Stimulated activated CD4-positive, alpha-beta T cell treated with anti-CD3 and anti-CD28 coated beads, Interleukin-4, amount 100 ng/mL, for 1 hour (primary cell): ENCODE results near the gene TMPRSS4.

Experiments used
- DNase-seq: peaks from one replicate; pipeline ENCODE4 v3.0.0-alpha.2; 2020

The TMPRSS4 gene

DNA sequence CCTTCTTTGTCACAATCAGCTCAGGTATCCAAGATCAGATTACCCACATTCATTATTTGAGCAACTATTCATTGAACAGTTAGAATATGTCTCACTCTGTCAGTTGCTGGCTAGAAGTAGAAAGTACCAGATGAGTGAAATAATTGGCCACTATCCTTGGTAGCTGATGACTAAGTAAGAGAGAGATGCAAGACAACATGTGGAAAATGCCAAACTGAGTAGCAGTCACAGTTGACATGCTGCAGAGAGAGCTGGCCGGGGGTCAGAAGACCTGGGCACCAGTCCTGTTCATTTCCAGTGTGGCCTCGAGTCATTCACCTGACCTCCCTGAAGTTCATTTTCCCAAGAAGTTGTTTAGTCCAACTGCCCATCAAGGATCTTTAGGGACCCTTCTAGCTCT is 32.4 kb downstream of the TMPRSS4 start:
- DNase-seq: no peak

DNA sequence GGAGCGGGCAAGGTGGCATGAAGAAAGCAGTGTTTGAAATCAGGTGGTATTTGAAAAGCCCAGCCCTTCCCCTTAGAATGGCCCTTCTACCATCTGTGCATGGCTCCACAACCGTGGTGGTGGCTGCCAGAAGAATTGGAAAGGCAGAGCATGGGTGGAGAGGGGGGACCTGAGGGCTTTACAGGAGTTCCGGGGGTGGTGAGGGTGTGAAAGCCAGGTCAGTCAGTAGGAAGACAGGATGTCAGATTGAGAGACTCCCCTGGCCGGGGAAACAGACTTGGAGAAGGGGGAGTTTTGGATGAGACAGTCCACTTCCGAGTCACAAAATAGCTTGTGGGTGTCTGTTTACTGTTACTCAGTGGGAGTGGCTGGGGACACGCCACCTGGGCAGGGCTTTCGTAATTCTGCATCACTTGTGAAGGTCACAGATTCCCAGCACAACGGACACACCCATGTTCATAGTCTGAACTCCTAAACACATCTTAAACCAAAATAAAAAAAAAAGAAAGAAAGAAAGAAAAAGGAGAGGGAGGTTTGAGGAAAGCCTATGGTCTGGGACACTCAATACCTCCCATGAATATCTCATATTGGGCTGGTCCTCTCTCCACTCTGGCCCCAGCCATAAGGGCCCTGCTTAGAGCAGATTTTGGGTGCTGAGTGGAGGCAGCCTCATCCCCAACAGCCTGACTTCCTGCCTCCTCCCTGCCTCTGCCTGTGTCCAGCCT is 34.3 kb downstream of the TMPRSS4 start:
- DNase-seq: no peak

GRCh38 chr11:118111744-118112035 is 34.8 kb downstream of the TMPRSS4 start:
- no peak for DNase-seq

- no peak for DNase-seq
Measured at GRCh38 chr11:118112711-118113430, 36.0 kb downstream of the TMPRSS4 start.

DNA sequence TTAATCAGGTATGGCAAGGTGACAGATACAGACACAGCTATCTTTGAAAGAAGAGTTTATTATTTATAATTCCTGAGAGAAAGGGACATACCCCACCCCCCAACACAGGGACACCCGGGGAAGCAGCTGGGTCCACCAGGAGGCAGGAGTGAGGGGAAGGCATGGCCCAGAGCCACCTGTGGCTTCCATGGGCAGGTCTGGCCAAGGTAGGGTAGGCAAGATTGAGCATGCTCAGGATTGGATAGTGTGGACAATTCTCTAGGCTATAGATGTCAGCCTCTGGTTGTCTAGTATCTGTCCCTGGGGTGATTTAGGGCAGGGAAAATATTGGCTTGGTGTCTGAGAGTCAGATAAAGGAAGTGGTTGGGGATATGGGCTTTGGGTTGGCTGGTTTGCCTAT is 37.4 kb downstream of the TMPRSS4 start:
- DNase-seq: no peak

DNA sequence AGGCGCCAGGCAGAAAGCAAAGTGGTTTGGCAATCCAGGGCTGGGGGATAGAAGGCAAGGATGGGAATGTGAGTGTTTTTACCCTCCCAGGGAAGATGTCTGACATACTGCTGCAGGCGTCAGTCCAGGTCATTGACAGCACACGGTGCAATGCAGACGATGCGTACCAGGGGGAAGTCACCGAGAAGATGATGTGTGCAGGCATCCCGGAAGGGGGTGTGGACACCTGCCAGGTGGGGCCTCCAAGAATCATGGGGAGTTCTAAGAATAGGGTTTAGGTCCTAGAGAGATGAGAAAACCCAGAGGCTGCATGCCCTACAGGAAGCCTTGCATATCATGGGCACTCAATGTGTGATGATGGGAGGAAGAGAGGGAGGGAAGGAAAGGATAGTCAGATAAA is 38.2 kb downstream of the TMPRSS4 start:
- no peak for DNase-seq

GRCh38 chr11:118117790-118118601 is 41.1 kb downstream of the TMPRSS4 start:
- no peak for DNase-seq

DNA sequence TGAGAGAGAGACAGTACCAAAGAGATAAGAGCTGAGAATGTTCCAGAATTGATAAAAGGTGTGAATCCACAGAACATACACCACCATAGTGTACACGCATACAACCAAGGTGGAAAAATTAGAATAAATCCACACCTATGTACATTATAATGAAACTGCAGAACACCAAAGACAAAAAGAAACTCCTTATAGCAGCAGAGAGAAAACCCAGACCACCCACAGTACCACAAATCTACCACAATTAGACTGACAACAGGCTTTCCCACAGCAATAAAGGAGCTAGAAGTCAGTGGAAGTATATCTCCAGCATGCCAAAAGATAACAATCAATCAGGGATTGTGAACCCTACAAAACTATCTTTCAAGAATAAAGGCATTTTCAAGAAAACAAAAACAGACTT is 43.9 kb downstream of the TMPRSS4 start:
- DNase-seq: no peak

DNA sequence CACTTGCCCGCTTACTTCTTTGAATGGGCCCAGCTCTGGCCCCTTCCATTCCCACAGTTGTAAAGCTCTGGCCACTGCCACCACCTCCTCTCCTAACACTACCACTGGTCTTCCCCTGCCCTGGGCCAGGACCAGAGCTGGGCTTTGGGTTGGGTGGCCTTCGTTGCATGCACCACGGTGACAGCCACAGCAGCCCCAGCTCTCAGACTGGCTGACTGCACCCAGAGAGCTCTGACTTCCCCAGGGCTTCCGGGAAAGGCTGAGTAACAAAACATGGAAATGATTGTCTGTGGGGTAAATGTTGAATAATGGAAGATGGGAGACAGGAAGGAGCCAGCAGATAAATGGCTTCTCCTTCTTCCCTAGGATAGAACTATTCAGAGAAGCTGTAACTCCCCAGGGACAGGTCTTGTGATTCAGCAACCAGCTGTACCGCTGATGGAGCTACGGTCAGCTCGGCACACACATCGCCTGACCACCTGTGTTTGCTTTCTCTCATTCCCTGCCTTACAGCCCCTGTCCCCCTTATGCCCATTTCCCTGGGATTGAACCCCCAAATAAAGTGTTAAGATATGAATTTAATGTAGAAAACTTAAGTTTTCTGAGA is 48.2 kb downstream of the TMPRSS4 start:
- DNase-seq: no peak

DNA sequence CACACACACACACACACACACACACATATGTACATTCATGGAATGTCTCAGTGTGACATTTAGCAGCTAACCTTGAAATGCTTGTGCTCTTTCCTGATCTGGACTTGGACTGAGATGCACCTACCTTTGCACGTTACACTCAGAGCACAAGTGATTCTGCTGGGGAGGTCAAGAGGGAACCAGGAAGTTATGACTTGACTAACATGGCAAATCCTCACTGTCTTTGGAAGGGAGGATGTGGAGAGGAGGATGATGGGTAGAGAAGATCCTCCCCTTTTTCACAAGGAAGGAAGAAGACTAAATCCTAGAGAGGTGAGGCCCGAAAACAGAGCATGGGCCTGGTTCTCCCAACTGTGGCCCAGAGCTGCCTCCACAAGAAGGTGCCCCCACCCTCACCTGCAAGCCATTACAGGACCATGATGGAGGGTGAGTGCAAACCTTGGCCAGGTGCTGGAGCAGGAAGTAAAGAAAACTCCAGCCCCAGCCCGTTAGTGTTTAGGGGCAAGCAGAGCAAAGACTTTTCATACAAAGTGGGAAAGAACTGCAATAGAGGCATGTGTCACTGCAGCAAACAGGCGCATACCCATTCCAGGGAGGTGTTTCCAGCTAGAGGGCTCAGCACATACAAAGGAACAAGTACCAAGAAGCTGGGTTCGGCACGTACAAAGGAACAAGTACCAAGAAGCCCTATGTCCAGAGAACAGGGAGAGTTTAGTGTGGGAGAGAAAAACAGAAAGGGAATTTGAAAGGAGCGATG is 49.4 kb downstream of the TMPRSS4 start:
- DNase-seq: no peak

DNA sequence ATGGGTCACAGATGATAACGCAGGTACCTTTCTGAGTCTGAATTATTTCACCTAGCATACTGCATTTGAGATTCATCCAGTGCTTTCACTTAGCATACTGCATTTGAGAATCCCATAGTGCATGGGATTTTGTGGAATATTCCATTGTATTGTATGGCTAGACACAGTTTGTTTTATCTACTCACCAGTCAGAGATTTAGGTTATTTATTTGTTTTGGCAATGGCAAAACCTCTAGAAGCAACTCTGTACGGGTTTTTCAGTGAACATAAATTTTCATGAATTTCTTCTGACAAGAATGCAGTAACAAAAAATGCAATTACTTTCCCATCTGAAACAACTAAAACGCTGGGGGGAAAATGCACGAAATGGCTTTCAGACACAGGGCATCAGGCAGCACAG is 51.4 kb downstream of the TMPRSS4 start:
- DNase-seq: no peak

DNA sequence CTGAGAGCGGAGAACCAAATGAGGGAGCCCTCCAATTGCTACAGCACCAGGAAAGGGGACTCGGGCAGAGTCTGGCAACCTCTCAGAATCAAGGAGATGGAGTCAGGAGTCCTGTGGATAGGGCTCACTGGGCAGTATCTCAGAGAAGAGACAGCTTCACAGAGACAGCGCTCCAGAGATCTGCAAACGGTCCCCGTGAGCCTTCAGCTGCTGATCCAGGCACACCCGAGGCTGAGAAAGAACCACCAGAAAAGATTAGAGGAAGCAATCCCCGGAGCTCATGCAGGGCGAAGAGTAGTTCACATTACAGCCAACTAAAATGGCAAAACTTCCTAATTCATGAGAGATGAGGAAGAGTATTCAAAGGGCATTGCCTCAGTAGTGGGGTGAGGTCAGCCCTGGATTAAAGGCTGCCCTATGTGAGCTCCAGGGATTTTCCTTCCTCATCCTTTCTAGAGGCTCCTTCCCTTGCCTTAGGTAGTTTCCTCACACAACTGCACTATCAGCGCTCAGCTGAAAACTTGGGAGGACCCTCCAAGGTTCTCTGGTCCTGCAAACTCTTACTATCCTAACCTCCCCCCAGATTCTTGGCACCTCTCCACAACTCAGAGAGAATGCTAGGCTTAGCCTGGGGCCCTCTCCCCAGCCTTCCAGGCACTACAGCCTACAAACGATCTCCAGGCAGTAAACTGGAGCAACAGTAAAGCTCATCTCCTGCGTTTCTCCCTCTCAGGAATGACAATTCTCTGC is 52.0 kb downstream of the TMPRSS4 start:
- DNase-seq: no peak

DNA sequence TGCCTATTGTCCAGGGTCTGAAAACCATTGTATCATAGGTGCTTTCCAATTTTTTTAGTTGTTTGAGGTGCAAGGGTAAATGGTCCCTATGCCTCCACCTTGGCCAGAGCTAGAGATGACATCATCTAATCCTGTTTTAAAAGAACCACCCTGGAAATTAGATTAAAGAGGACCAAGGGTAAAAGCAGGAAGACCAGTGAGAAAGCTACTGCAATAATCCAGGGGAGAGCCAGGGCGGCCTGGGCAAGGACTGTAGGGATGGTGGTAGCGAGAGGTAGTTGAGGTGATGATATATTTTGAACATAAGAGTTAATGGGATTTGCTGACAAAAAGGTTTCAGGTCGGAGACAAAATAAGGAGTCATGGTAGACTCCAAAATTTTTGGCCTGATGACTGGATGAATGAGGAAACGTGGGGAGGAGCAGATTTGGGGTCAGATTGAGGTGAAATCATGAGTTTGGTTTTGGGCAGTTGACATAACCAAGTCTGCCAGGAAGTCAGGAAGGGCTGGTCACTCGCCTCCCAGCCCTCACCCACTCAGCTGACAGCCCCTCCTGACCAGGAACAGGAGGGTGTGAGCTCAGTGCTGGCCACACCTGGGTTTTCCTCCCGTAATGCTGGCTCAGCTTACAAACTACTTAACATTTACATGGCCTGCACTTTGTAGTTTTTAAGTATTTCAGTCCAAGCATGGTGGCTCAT is 52.7 kb downstream of the TMPRSS4 start:
- DNase-seq: no peak

DNA sequence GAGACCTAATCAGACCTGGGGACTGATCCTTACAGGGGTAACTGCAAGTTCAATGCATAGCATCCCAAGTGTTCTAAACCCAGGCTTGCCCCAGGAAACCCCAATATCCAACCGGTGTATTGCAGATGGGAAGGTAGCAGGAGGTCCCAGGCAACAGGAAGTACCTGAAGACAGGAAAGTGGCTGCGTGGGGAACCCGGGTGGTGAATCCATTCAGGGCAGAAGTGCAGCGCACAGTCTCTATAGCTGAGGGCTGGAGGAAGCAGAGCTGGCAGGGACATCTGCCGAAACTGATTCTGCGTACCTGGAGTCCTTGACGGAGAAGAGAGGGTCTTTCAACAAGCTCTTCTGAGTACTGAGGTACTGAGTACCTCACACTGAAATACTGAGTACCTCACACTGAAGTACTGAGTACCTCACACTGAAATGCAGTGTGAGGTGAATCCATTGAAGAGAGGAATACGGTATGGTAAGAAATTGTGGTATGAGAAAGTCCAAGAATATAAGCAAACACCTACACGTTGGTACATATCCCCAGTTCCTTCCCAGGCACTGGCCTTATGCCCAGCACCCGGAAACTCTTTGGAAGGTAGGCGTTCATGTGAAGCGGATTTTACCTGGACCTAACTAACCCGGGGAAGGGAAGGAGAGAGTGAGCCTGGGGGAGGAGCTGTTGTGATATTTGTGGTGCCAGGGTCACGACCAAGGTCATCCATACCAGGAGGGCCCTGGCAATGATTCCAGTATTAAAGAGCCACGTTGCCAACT is 55.7 kb downstream of the TMPRSS4 start:
- no peak for DNase-seq

- no peak for DNase-seq
Measured at GRCh38 chr11:118133816-118134215, 56.9 kb downstream of the TMPRSS4 start.

GRCh38 chr11:118135051-118135795 is 58.3 kb downstream of the TMPRSS4 start:
- no peak for DNase-seq

- DNase-seq: no peak
Measured at GRCh38 chr11:118135796-118136165, 58.9 kb downstream of the TMPRSS4 start.

GRCh38 chr11:118136341-118136740 is 59.5 kb downstream of the TMPRSS4 start:
- DNase-seq: no peak

DNA sequence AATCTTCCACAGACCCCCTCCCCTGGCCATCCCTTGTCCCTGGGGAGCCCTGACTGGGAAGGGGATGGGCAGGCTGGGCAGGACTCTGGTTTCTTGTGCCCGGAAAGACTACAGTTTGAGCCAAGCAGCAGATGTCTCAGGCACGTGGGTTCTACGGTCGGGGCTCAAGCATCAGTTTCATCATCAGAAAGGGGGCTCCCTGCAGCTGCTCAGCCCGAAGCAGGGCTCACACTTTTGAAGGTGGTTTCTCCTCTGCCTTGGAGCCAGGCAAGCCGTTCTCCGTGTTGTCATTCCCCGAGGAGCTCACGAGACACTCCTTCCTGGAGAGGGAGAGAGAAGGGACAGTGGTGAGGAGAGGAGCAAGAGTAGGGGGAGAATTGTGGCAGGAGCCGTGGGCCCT is 59.9 kb downstream of the TMPRSS4 start:
- no peak for DNase-seq

DNA sequence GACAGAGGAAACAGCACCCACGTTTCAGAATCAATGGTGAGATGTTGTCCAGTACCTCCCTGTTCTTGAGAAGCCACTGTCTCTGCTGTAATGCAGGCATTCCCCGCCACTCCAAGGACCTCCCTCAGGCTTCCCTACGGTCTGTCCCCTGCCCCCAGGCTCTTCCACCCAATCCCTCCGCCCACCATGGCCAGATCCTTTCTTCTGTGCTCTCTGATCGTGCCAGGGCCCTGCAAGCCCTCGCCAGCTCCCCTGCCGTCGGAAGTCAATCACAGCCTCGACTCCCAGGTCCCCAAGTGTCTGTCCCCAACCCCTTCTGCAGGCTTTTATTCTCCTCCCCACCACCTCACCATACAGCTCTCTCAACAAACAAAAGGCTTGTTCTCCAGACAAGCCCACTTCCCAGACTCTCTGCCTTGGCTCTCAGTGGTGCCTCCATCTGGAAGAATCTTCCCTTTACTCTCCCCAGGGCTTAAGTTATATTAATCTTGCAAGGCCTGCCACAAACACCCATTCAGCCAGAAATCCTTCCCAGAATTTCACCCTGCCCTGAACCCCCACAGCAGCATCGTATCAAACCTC is 62.1 kb downstream of the TMPRSS4 start:
- DNase-seq: no peak
